Uterus (tissue), 4 donors: Measurements from ENCODE around the gene MALT1. TPM values are rescaled to one million over a fixed set of nuclear protein-coding genes. Genes with fewer than 3 reads are reported as not detected.

ENCODE experiments used
- DNase-seq, 2 donors: peaks; one replicate each; pipeline ENCODE4 v3.0.0-alpha.2; 2019 to 2020
- H3K27ac ChIP-seq, 2 donors: fragments of 200-600 bp; sonication (generic); 1 replicate in 1 of 2; 2 replicates in 1 of 2; pipeline ENCODE4 v1.5.1; 2016 to 2018
- H3K27me3 ChIP-seq, 2 donors: fragments of 200-600 bp; sonication (generic); one replicate each; pipeline ENCODE4 v1.5.1; 2018 to 2019; ENCODE audit warnings: control low read depth in 1 of 2
- H3K36me3 ChIP-seq, 2 donors: fragments of 200-600 bp; sonication (generic); one replicate each; pipeline ENCODE4 v1.5.1; 2019; ENCODE audit warnings: control low read depth in 1 of 2
- H3K4me1 ChIP-seq, 2 donors: fragments of 200-600 bp; sonication (generic); one replicate each; pipeline ENCODE4 v1.5.1; 2018 to 2019; ENCODE audit warnings: control low read depth in 1 of 2
- H3K4me3 ChIP-seq, 2 donors: fragments of 200-600 bp; sonication (generic); 1 replicate in 1 of 2; 2 replicates in 1 of 2; pipeline ENCODE4 v1.5.1; 2018 to 2019; ENCODE audit warnings: mild to moderate bottlenecking in 1 of 2
- H3K9me3 ChIP-seq, 2 donors: fragments of 200-600 bp; sonication (generic); one replicate each; pipeline ENCODE4 v1.5.1; 2019; ENCODE audit warnings: control low read depth in 1 of 2
- POLR2A ChIP-seq, 2 donors: fragments of 450-650 bp; IDR thresholded peaks; one replicate each; pipeline ENCODE4 v1.6.1; 2016; ENCODE audit warnings: antibody characterized with exemption in 2 of 2, mild to moderate bottlenecking in 1 of 2, moderate library complexity in 1 of 2
- intact Hi-C: fragments of 100-400 bp; cut with DNase I; formaldehyde crosslinking; loops from one replicate; pipeline ENCODE4 v1.15.1; 2023; ENCODE audit warnings: low total_unique reads
- total RNA-seq, 4 donors: library from RNA; depleted of rRNA in 3 of 4; stranded (reverse); fragments of >200 nt in 3 of 4; gene quantifications; one replicate each; pipeline versions ENCODE4 v1.1.0 to v1.2.4, GENCODE V29; 2014 to 2023
- TF ChIP-seq, protein P1 (sequence below), 4 experiments: fragments of 200-600 bp in 2 of 4; fragments of 450-650 bp in 2 of 4; sonication (generic) in 2 of 4; IDR thresholded peaks; one replicate each; pipeline ENCODE4 v1.5.1; 2016 to 2019; ENCODE audit warnings: antibody characterized with exemption in 4 of 4, mild to moderate bottlenecking in 2 of 4, moderate library complexity in 1 of 4
- donor health status: DM: yes; HTN: yes; CAD: no.

MALT1 gene
- total RNA-seq, 4 donors from 2014 or later, result 22.1 to 51.4 (median 30.5) TPM

DNA sequence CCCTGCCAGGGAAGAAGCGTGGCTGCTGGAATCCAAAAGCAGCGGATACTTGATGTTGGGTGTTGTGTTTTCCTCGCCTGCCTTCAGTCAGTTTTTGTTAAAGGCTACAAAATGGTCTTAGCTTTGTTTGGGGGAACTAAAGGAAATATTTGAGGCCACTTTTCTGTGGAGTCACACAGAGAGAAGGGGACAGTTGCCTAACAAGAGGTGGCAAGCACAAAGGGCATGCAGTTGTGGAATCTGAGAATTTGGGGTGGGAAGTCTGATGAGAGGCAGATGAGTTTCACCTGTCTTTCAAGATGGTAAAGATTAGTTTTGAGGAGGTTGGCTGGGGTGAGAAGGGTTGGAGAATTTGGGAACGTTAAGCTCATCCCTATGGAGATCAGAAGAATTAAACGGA is 2.9 kb downstream of the MALT1 start:
- H3K36me3 ChIP-seq, result no peaks in the 10 kb centered on the region
- intact Hi-C loops, result no loop called here
- no peaks in the 10 kb centered on the region for H3K4me1 ChIP-seq
- H3K27ac ChIP-seq, result no peak overlapping the region
- no peak for DNase-seq
- TF ChIP-seq, protein P1, sequence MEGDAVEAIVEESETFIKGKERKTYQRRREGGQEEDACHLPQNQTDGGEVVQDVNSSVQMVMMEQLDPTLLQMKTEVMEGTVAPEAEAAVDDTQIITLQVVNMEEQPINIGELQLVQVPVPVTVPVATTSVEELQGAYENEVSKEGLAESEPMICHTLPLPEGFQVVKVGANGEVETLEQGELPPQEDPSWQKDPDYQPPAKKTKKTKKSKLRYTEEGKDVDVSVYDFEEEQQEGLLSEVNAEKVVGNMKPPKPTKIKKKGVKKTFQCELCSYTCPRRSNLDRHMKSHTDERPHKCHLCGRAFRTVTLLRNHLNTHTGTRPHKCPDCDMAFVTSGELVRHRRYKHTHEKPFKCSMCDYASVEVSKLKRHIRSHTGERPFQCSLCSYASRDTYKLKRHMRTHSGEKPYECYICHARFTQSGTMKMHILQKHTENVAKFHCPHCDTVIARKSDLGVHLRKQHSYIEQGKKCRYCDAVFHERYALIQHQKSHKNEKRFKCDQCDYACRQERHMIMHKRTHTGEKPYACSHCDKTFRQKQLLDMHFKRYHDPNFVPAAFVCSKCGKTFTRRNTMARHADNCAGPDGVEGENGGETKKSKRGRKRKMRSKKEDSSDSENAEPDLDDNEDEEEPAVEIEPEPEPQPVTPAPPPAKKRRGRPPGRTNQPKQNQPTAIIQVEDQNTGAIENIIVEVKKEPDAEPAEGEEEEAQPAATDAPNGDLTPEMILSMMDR (IDR thresholded peaks at IDR 0.05), result no peak
- no peak overlapping the region for H3K4me3 ChIP-seq
- H3K9me3 ChIP-seq, result no peaks in the 10 kb centered on the region
- H3K27me3 ChIP-seq, result no peaks in the 10 kb centered on the region

DNA sequence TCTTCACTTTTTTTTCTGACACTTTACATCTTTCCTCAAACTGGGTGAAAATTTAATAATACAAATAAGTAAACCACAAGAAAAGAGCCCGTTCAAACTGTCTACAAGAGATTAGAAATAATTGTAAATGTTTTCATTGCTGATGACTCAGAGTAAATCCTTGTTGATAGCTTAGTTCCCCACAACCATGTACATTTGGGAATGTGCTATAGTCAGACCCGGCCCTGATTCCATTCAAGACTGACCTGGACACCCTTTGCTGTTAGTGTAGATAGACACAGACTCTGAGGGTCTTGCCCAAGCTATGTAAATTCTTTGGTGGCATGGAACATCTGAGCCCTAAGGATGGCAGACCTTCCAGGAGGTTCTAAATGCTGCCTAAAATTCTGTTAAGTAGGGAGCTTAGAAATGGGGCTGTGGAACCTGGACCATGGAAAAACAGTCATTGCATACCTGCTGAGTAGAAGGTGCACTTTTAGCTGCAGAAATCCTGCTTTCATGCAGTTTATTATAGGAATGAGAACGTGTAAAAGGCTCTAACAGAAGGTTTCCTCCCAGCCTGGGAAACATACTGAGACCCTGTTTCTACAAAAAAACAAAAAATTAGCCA is 3.7 kb downstream of the MALT1 start:
- Histone ChIP-seq H3K4me3 (no peak overlapping the region), H3K27ac (no peak overlapping the region), H3K36me3 (no peaks in the 10 kb centered on the region), H3K27me3 (no peaks in the 10 kb centered on the region), H3K9me3 (no peaks in the 10 kb centered on the region), H3K4me1 (no peaks in the 10 kb centered on the region)
- no peak for DNase-seq
- TF ChIP-seq, protein P1 (IDR thresholded peaks at IDR 0.05), result no peak
- no peak for TF ChIP-seq POLR2A (IDR thresholded peaks at IDR 0.05)
- intact Hi-C loops, result no loop called here

DNA sequence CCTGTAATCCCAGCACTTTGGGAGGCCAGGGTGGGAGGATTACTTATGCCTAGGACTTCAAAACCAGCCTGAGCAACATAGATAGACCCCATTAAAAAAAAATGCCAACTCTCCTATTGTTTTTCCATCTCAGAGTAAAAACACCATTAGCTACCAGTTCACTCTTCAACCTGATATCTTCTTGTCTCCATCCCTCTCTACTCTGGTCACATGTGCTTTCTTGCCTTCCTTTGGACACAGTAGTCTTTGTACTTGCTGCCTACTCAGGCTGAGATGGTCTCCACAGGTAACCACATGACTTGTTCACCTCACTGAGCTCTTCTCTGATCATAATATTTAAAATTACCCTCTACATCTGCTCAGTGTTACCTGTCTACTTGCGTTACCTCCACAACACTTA is 5.0 kb downstream of the MALT1 start:
- TF ChIP-seq, protein P1 (IDR thresholded peaks at IDR 0.05), result no peak
- TF ChIP-seq POLR2A (IDR thresholded peaks at IDR 0.05), result no peak
- H3K4me3 ChIP-seq, result no peak overlapping the region
- no peaks in the 10 kb centered on the region for H3K4me1 ChIP-seq
- H3K27me3 ChIP-seq, result no peaks in the 10 kb centered on the region
- H3K36me3 ChIP-seq, result no peaks in the 10 kb centered on the region
- no peak for DNase-seq
- intact Hi-C loops, result no loop called here
- H3K9me3 ChIP-seq, result no peaks in the 10 kb centered on the region
- no peak overlapping the region for H3K27ac ChIP-seq

DNA sequence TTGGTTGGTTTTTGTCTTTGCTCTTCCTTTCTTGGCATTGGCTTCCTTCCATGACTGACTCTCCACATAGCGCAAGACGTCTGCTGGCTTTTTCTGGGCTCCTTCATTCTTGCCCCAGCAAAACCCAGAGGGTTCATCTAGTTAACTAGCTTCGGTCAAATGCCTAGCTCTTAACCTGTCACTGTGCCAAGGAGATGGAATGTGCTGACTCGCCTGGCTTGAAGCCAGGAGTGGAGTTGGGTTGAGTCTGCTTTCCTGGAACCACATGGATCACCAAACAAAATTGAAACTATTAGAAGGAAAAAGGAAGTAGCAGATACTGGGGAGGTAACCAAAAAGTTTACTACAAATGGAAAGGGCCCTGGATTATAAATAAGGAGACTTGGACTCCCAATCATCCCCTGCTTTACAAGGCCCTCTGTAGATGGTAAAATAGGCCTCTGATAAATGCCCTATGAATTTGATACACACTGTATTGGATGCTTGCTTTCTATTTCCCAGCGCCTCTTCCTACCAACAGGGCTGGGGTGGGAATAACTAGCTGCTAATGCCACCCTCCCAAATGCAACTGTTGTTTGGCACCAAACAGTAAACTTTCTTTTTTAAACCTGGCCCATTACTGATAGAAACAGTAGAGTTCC is 11.3 kb downstream of the MALT1 start:
- Histone ChIP-seq H3K9me3 (no peaks in the 10 kb centered on the region), H3K4me3 (no peak overlapping the region), H3K36me3 (no peaks in the 10 kb centered on the region), H3K4me1 (no peaks in the 10 kb centered on the region), H3K27ac (no peak overlapping the region), H3K27me3 (no peaks in the 10 kb centered on the region)
- intact Hi-C loops, result no loop called here
- TF ChIP-seq, protein P1 (IDR thresholded peaks at IDR 0.05), result no peak
- TF ChIP-seq POLR2A (IDR thresholded peaks at IDR 0.05), result no peak
- peak in 1 of 2 donors; percentile 25 for DNase-seq

DNA sequence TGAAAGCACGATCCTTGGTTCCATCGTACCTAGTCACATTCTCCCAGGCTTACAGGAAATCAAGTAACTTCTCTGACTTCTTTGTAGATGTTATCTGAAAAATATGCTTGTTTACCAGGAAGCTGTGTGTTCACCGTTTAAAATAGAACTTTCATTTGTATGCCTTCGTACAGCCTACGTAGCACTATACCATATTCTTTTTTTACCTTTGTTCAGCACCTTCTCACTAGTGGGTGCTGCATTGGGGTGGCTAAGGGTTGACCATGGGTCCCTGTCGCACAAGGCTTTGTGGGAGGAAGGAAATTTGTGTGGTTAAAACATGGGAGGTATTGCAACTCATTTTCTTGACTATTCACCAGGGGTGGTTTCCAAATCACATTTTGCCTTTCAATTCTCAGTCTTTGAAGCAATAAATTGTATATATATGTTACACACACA is 16.6 kb downstream of the MALT1 start:
- Histone ChIP-seq H3K4me1 (no peaks in the 10 kb centered on the region), H3K27ac (no peak overlapping the region), H3K36me3 (no peaks in the 10 kb centered on the region), H3K4me3 (no peak overlapping the region), H3K27me3 (no peaks in the 10 kb centered on the region), H3K9me3 (no peaks in the 10 kb centered on the region)
- DNase-seq, result no peak
- intact Hi-C loops, result no loop called here
- no peak for TF ChIP-seq POLR2A (IDR thresholded peaks at IDR 0.05)
- TF ChIP-seq, protein P1 (IDR thresholded peaks at IDR 0.05), result no peak
